Breast epithelium (tissue), 4 donors: ENCODE data around the gene FAM47E. TPM values are rescaled to one million over a fixed set of nuclear protein-coding genes. Genes with fewer than 3 reads are reported as not detected.

Experiments
- DNase-seq, 2 donors: peaks; one replicate each; pipeline ENCODE4 v3.0.0-alpha.2; 2019; ENCODE audit warnings: low spot score in 2 of 2
- H3K27ac ChIP-seq, 2 donors: fragments of 200-600 bp; sonication (generic) in 1 of 2; one replicate each; pipeline ENCODE4 v1.5.1; 2016 to 2019; ENCODE audit warnings: mild to moderate bottlenecking in 1 of 2
- H3K27me3 ChIP-seq, 2 donors: fragments of 200-600 bp; sonication (generic) in 1 of 2; one replicate each; pipeline versions ENCODE4 v1.5.1 to v1.6.0; 2017 to 2019; ENCODE audit warnings: control low read depth in 1 of 2, mild to moderate bottlenecking in 1 of 2
- H3K36me3 ChIP-seq: fragments of 200-600 bp; one replicate; pipeline ENCODE4 v1.5.1; 2019
- H3K4me1 ChIP-seq, 2 donors: fragments of 200-600 bp; sonication (generic); one replicate each; pipeline ENCODE4 v1.5.1; 2016 to 2019; ENCODE audit warnings: control low read depth in 1 of 2
- H3K4me3 ChIP-seq, 3 donors: fragments of 200-600 bp; sonication (generic); 1 replicate in 2 of 3; 2 replicates in 1 of 3; pipeline ENCODE4 v1.5.1; 2016 to 2019; ENCODE audit warnings: mild to moderate bottlenecking in 3 of 3, moderate library complexity in 2 of 3
- H3K9me3 ChIP-seq, 2 donors: fragments of 200-600 bp; sonication (generic) in 1 of 2; one replicate each; pipeline ENCODE4 v1.5.1; 2016 to 2019; ENCODE audit warnings: control low read depth in 1 of 2
- POLR2A ChIP-seq: fragments of 450-650 bp; IDR thresholded peaks from one replicate; pipeline ENCODE4 v1.6.1; 2016; ENCODE audit warnings: antibody characterized with exemption, mild to moderate bottlenecking, moderate library complexity
- POLR2AphosphoS5 ChIP-seq, 3 donors: sonication (generic); formaldehyde crosslinking; IDR thresholded peaks; one replicate each; pipeline ENCODE4 v1.6.1; 2017; ENCODE audit warnings: antibody characterized with exemption in 3 of 3
- intact Hi-C: fragments of 100-400 bp; cut with DNase I; formaldehyde crosslinking; loops from one replicate; pipeline ENCODE4 v1.15.1; 2023; ENCODE audit warnings: low total_unique reads
- total RNA-seq, 3 donors: library from RNA; depleted of rRNA; stranded (reverse); fragments of >200 nt; gene quantifications; one replicate each; pipeline ENCODE4 v1.1.0, GENCODE V29; 2016
- TF ChIP-seq, protein P1 (sequence below), 3 donors: fragments of 450-650 bp; IDR thresholded peaks; one replicate each; pipeline ENCODE4 v1.5.1; 2016 to 2017; ENCODE audit warnings: antibody characterized with exemption in 3 of 3, mild to moderate bottlenecking in 3 of 3, moderate library complexity in 3 of 3

The FAM47E gene
- total RNA-seq, 3 donors from 2014 or later, result 6.1 to 17.9 (median 9.5) TPM

DNA sequence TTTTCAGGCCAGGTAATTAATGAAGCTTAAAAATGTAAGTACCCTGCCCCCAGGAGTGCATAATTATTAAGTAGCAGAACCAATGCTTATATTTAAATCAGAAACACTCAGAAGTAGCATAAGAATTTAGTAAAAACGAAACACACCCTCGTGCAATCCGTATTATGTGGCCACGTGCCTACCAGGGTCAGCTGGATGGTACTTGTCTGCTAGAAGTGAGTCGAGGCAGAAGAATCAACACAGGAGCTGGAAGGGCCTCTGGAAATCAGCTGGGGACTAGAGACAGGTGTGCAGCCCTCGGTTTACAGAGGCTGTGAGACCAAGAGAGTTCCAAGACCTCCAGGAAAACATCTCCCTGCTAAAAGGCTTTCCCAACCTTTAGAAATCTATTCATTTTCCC, 559 bp upstream of the FAM47E start:
- Histone ChIP-seq H3K36me3 (no peaks in the 10 kb centered on the region), H3K27ac (peak overlapping the region; percentile 80 to 89), H3K9me3 (no peaks in the 10 kb centered on the region), H3K4me1 (no peaks in the 10 kb centered on the region), H3K27me3 (no peaks in the 10 kb centered on the region), H3K4me3 (peak overlapping the region; percentile 57 to 77 (median 74))
- no peak for TF ChIP-seq POLR2AphosphoS5 (IDR thresholded peaks at IDR 0.05)
- TF ChIP-seq, protein P1, sequence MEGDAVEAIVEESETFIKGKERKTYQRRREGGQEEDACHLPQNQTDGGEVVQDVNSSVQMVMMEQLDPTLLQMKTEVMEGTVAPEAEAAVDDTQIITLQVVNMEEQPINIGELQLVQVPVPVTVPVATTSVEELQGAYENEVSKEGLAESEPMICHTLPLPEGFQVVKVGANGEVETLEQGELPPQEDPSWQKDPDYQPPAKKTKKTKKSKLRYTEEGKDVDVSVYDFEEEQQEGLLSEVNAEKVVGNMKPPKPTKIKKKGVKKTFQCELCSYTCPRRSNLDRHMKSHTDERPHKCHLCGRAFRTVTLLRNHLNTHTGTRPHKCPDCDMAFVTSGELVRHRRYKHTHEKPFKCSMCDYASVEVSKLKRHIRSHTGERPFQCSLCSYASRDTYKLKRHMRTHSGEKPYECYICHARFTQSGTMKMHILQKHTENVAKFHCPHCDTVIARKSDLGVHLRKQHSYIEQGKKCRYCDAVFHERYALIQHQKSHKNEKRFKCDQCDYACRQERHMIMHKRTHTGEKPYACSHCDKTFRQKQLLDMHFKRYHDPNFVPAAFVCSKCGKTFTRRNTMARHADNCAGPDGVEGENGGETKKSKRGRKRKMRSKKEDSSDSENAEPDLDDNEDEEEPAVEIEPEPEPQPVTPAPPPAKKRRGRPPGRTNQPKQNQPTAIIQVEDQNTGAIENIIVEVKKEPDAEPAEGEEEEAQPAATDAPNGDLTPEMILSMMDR (IDR thresholded peaks at IDR 0.05), result no peak
- TF ChIP-seq POLR2A, result no peak
- DNase-seq, result no peak
- intact Hi-C loops, result no loop called here

DNA sequence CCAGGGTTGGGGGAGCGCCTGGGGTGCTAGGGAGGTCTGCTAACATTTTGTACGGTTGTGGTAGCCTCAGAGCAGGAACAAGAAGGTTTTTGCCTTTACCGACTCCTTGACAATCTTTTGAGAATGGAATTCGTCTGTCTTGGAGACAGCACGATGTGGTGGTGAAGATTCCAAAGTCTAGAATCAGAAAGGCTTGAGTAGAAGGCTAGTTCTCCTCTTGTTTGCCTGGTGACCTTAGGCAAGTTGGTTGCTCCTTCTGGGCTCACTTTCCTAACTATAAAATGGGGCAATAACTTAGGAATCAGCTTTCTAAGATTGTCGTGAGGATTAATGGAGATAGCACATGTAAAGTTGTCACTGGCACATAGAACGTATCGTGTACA, 741 bp downstream of the FAM47E start:
- DNase-seq, result no peak
- no peaks in the 10 kb centered on the region for H3K4me1 ChIP-seq
- no peaks in the 10 kb centered on the region for H3K27me3 ChIP-seq
- TF ChIP-seq POLR2AphosphoS5 (IDR thresholded peaks at IDR 0.05) (no peak), POLR2A (no peak)
- TF ChIP-seq, protein P1 (IDR thresholded peaks at IDR 0.05), result no peak
- intact Hi-C loops, result no loop called here
- peak overlapping the region; percentile 80 to 89 for H3K27ac ChIP-seq
- H3K9me3 ChIP-seq, result no peaks in the 10 kb centered on the region
- H3K36me3 ChIP-seq, result no peaks in the 10 kb centered on the region
- H3K4me3 ChIP-seq, result peak overlapping the region in 2 of 3 donors; percentile 74 to 77

DNA sequence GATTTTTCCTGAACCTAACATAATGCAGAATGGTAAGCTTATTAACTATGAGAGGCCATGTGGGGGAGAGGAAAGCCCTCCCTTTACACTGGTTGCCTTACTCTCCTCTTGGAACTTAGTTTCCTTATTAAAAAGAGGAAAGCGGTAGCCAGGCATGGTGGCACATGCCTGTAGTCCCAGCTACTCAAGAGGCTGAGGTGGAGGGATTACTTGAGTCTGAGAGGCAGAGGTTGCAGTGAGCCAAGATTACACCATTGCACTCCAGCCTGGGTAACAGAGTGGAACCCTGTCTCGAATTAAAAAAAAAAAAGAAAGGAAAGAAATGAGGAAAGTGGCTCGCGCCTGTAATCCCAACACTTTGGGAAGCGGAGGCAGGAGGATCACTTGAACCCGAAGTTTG, 2.0 kb downstream of the FAM47E start:
- Histone ChIP-seq H3K36me3 (no peaks in the 10 kb centered on the region), H3K9me3 (no peaks in the 10 kb centered on the region), H3K4me1 (no peaks in the 10 kb centered on the region), H3K27ac (no peak overlapping the region), H3K4me3 (no peak overlapping the region), H3K27me3 (no peaks in the 10 kb centered on the region)
- intact Hi-C loops, result no loop called here
- DNase-seq, result no peak
- TF ChIP-seq, protein P1 (IDR thresholded peaks at IDR 0.05), result no peak
- no peak for TF ChIP-seq POLR2AphosphoS5 (IDR thresholded peaks at IDR 0.05)
- TF ChIP-seq POLR2A, result no peak

DNA sequence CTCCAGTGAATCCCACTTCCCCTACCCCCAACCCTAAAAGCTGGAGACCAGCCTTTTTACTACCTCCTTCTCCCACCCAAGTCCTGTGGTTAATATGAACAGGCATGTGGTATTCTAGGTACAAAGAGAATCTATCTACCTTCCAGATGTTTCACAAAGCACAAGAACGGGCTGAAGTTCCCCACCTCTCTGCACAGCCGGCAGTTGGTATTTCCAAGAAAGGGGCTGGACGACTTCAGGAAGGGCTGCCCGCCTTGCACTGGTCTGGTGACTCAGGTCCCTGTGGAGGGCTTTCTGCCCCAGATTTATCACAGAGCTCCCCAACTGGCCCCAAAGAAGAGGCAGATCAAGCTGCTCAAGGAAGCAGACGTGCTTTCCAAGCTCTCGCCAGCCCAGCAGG, 4.5 kb downstream of the FAM47E start:
- H3K27ac ChIP-seq, result no peak overlapping the region
- H3K4me3 ChIP-seq, result no peak overlapping the region
- H3K4me1 ChIP-seq, result no peaks in the 10 kb centered on the region
- DNase-seq, result no peak
- no peaks in the 10 kb centered on the region for H3K9me3 ChIP-seq
- TF ChIP-seq POLR2A (no peak), POLR2AphosphoS5 (IDR thresholded peaks at IDR 0.05) (no peak)
- TF ChIP-seq, protein P1 (IDR thresholded peaks at IDR 0.05), result no peak
- no peaks in the 10 kb centered on the region for H3K36me3 ChIP-seq
- intact Hi-C loops, result loop anchor here (5.0 kb wide), 1 partner anchor 201 kb away; no protein-coding TSS in a partner anchor
- H3K27me3 ChIP-seq, result no peaks in the 10 kb centered on the region

DNA sequence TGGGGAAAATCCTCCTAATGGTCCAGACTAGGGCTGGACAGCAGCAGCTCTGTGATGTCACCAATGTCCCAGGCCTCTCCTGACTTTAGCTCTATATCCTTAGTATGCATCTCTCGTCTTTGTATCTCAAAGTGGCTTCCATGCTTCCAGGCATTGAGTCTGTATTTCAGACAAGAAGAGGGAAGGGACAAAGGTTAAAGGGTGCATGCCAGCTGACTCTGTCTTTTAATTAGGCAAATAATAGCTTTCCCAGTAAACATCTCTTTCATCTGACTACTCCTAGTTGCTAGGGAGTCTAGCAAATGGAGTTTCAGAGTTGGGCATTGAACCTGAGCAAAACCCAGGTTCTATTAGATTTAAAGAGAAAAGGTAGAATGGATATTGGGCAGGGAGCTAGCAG, 5.4 kb downstream of the FAM47E start:
- no peak overlapping the region for H3K4me3 ChIP-seq
- no peaks in the 10 kb centered on the region for H3K4me1 ChIP-seq
- H3K36me3 ChIP-seq, result no peaks in the 10 kb centered on the region
- TF ChIP-seq, protein P1 (IDR thresholded peaks at IDR 0.05), result no peak
- TF ChIP-seq POLR2AphosphoS5 (IDR thresholded peaks at IDR 0.05) (no peak), POLR2A (no peak)
- no peaks in the 10 kb centered on the region for H3K27me3 ChIP-seq
- no peak overlapping the region for H3K27ac ChIP-seq
- intact Hi-C loops, result loop anchor here (5.0 kb wide), 1 partner anchor 200 kb away; no protein-coding TSS in a partner anchor
- no peak for DNase-seq
- no peaks in the 10 kb centered on the region for H3K9me3 ChIP-seq
